Stimulated activated CD4-positive, alpha-beta T cell treated with anti-CD3 and anti-CD28 coated beads, Interleukin-1b, Interleukin-23, amount 100 ng/mL, for 1 hour (primary cell): ENCODE results near the gene LIX1L.

Source experiments
- DNase-seq, 2 donors: peaks; one replicate each; pipeline ENCODE4 v3.0.0-alpha.2; 2020; ENCODE audit warnings: low read depth in 2 of 2

LIX1L gene

GRCh38 chr1:145957443-145958319 is at the start of gene LIX1L:
Gene LIX1L, minus strand, starts transcription at chr1:145958017. Its CDS starts 90 bp downstream, at chr1:145957927.
- DNase-seq: peak; percentile 83 to 85

- no peak for DNase-seq
Observed at GRCh38 chr1:146001709-146002108, 43.9 kb upstream of the LIX1L start.

- DNase-seq: no peak
Observed at GRCh38 chr1:145999321-146000024, 41.7 kb upstream of the LIX1L start.

GRCh38 chr1:145997718-145998023 is 39.9 kb upstream of the LIX1L start:
- no peak for DNase-seq

GRCh38 chr1:145997016-145997717 is 39.4 kb upstream of the LIX1L start:
- DNase-seq: peak; percentile 24 to 28

GRCh38 chr1:145996433-145997015 is 38.7 kb upstream of the LIX1L start, which contains the start of gene TXNIP:
Gene TXNIP, minus strand, starts transcription at chr1:145996579. Its CDS starts 313 bp downstream, at chr1:145996266.
- DNase-seq: peak; percentile 78 to 81

- DNase-seq: no peak
Observed at GRCh38 chr1:145995964-145996432, 38.2 kb upstream of the LIX1L start.

- DNase-seq: no peak
Observed at GRCh38 chr1:145995148-145995881, 37.5 kb upstream of the LIX1L start.

GRCh38 chr1:145994391-145995120 is 36.7 kb upstream of the LIX1L start:
- DNase-seq: no peak

GRCh38 chr1:145993618-145994390 is 36.0 kb upstream of the LIX1L start:
- DNase-seq: no peak

GRCh38 chr1:145992958-145993617 is 35.3 kb upstream of the LIX1L start:
- no peak for DNase-seq

- no peak for DNase-seq
Observed at GRCh38 chr1:145992502-145992936, 34.7 kb upstream of the LIX1L start.

- DNase-seq: no peak
Observed at GRCh38 chr1:145991735-145992412, 34.1 kb upstream of the LIX1L start.

GRCh38 chr1:145990249-145990855 is 32.5 kb upstream of the LIX1L start:
- no peak for DNase-seq

GRCh38 chr1:145988773-145989172 is 31.0 kb upstream of the LIX1L start:
- no peak for DNase-seq

- no peak for DNase-seq
Observed at GRCh38 chr1:145987926-145988325, 30.1 kb upstream of the LIX1L start.

- no peak for DNase-seq
Observed at GRCh38 chr1:145986551-145986950, 28.7 kb upstream of the LIX1L start.
